Immature natural killer cell (primary cell): ENCODE data around the gene HAO1. TPM values are rescaled to one million over a fixed set of nuclear protein-coding genes. Genes with fewer than 3 reads are reported as not detected.

Source experiments
- DNase-seq, 3 donors: peaks; one replicate each; pipeline ENCODE4 v3.0.0; 2022; ENCODE audit warnings: mixed read lengths in 1 of 3
- H3K27ac Mint-ChIP-seq, 6 donors: one replicate each; pipeline ENCODE4 v1.8.0; 2020; ENCODE audit warnings: mixed read lengths in 6 of 6, mild to moderate bottlenecking in 5 of 6, inconsistent platforms in 4 of 6, moderate library complexity in 3 of 6
- H3K27me3 Mint-ChIP-seq, 3 donors: one replicate each; pipeline ENCODE4 v1.8.0; 2020 to 2021; ENCODE audit warnings: low read depth in 3 of 3, mild to moderate bottlenecking in 3 of 3, mixed read lengths in 3 of 3, moderate library complexity in 3 of 3, inconsistent platforms in 1 of 3
- H3K36me3 Mint-ChIP-seq, 3 donors: one replicate each; pipeline ENCODE4 v1.8.0; 2020; ENCODE audit warnings: mixed read lengths in 3 of 3, inconsistent platforms in 2 of 3, mild to moderate bottlenecking in 2 of 3
- H3K4me1 Mint-ChIP-seq, 2 donors: one replicate each; pipeline ENCODE4 v1.8.0; 2020; ENCODE audit warnings: inconsistent platforms in 2 of 2, mild to moderate bottlenecking in 2 of 2, mixed read lengths in 2 of 2, moderate library complexity in 1 of 2
- H3K4me3 Mint-ChIP-seq, 5 donors: one replicate each; pipeline ENCODE4 v1.8.0; 2020; ENCODE audit warnings: mild to moderate bottlenecking in 5 of 5, mixed read lengths in 5 of 5, inconsistent platforms in 3 of 5, moderate library complexity in 3 of 5
- H3K9me3 Mint-ChIP-seq, 6 donors: one replicate each; pipeline ENCODE4 v1.8.0; 2020; ENCODE audit warnings: mild to moderate bottlenecking in 6 of 6, mixed read lengths in 6 of 6, inconsistent platforms in 4 of 6, moderate library complexity in 3 of 6
- polyA plus RNA-seq, 3 donors: library from polyadenylated mRNA; unstranded; fragments of 300-500 nt; fragmentation: Illumina TruSeq; gene quantifications; one replicate each; pipeline ENCODE4 v1.2.3, GENCODE V29; 2021

The HAO1 gene
- not detected for polyA plus RNA-seq

GRCh38 chr20:7940341-7940740 is at the start of gene HAO1:
Gene HAO1, minus strand, starts transcription at chr20:7940458. Its CDS starts 36 bp downstream, at chr20:7940422.
- Mint-ChIP-seq H3K4me1 (no peaks in the 10 kb centered on the region), H3K36me3 (no peaks in the 10 kb centered on the region), H3K9me3 (no peaks in the 10 kb centered on the region), H3K27me3 (peaks cover 1 to 10% (median 4%) of the 10 kb centered on the region in 3 donors), H3K27ac (no peak within 1 kb of the TSS), H3K4me3 (no peak within 1 kb of the TSS)
- no peak for DNase-seq

GRCh38 chr20:7989379-7989778 is 49.1 kb upstream of the HAO1 start:
- H3K4me1 Mint-ChIP-seq, result no peaks in the 10 kb centered on the region

GRCh38 chr20:7985916-7986315 is 45.7 kb upstream of the HAO1 start:
- peaks cover 0 to 2% (median 0%) of the 10 kb centered on the region in 3 donors for H3K27me3 Mint-ChIP-seq
- H3K4me3 Mint-ChIP-seq, result no peak overlapping the region
- no peak for DNase-seq
- H3K36me3 Mint-ChIP-seq, result peaks cover 12 to 55% (median 26%) of the 10 kb centered on the region in 3 donors
- H3K27ac Mint-ChIP-seq, result no peak overlapping the region
- H3K4me1 Mint-ChIP-seq, result peaks cover 1 to 5% of the 10 kb centered on the region in 2 donors
- no peaks in the 10 kb centered on the region for H3K9me3 Mint-ChIP-seq

More at GRCh38 chr20:7989379-7989778, 49.1 kb upstream of the HAO1 start:
- DNase-seq, result no peak
- no peak overlapping the region for H3K4me3 Mint-ChIP-seq
- H3K27ac Mint-ChIP-seq, result peak overlapping the region in 1 of 6 donors; percentile 31
- peaks cover 26 to 50% (median 32%) of the 10 kb centered on the region in 3 donors for H3K36me3 Mint-ChIP-seq
- peaks cover 0 to 2% (median 0%) of the 10 kb centered on the region in 3 donors for H3K27me3 Mint-ChIP-seq
- peaks cover 0 to 8% (median 3%) of the 10 kb centered on the region in 6 donors for H3K9me3 Mint-ChIP-seq

DNA sequence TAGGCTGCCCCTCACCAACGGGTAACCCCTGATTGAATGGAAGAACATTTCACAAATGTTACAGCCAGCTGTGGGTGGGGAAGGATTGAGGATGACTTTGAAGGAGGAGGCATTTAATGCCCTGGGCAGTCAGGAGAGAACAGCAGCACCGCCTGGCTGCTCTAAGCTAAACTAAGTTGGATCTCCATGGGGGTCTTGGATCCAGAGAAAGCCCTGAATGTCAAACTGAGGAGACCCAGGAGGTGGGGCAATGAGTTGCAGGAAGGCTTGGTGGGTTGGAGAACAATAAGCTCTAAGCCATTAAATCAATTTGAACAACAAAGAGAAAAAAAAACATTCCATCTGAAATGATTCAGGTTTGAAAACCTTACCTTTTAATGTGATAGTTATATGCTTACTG is 43.9 kb upstream of the HAO1 start:
- Mint-ChIP-seq H3K9me3 (no peaks in the 10 kb centered on the region), H3K27ac (peak overlapping the region in 2 of 6 donors; percentile 37 to 57), H3K36me3 (peaks cover 8 to 56% (median 25%) of the 10 kb centered on the region in 3 donors), H3K4me3 (no peak overlapping the region), H3K27me3 (peaks cover 0 to 2% (median 0%) of the 10 kb centered on the region in 3 donors), H3K4me1 (peaks cover 9 to 15% of the 10 kb centered on the region in 2 donors)
- DNase-seq, result no peak

DNA sequence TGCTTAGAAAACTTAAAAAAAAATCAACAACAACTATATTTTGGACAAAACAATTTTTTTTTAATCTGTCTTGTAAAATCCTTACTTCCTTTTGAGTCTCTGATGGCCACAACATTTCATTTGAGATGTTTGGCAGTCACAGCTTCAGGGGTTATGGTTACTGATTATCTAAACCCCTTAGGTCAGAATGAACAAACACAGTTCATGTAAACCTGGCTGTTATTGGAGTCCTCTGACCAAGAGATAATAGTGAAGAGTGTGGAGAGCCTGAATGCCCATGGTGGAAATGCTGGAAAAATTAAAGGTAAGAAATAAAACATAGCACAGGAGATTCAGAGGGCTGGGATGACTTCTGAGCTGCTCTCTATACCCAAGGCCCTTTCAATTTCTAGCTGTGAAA is 41.1 kb upstream of the HAO1 start:
- no peak for DNase-seq
- peaks cover 9 to 15% of the 10 kb centered on the region in 2 donors for H3K4me1 Mint-ChIP-seq
- H3K4me3 Mint-ChIP-seq, result no peak overlapping the region
- H3K9me3 Mint-ChIP-seq, result no peaks in the 10 kb centered on the region
- peaks cover 6 to 56% (median 21%) of the 10 kb centered on the region in 3 donors for H3K36me3 Mint-ChIP-seq
- peaks cover 0 to 2% (median 0%) of the 10 kb centered on the region in 3 donors for H3K27me3 Mint-ChIP-seq
- H3K27ac Mint-ChIP-seq, result peak overlapping the region in 3 of 6 donors; percentile 6 to 44 (median 32)

DNA sequence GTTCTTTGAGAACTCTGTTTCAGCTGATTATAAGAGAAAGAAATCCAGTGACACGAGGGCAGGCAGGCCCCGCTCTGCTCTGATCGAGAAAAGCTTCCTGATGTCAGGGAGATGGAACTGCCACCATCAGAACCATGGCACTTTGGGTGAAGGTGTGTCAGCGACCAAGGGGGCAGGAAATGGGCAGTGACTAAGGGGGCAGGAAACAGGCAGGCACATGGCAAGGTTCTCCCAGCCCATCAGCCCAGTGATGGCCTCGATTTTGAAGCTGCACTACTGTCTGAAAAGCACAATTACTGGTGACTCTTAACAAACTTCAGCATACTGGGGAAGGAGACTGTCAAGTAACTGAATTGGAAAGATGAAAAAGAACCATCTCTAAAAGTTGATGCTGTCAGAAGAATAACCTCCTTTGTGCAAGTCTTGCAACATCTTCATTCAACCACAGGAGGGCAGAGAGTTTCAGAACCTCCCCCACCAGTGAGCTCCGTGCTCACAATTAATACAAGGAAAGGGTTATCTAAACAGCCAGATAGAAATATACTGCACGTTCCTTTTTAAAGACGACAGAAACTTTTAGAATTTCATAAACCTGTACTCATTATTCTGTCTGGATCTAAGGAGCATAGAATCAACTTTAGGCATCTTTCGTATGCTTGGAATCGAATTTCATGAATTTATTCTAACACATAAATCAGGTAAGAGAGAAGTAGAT is 40.2 kb upstream of the HAO1 start:
- peaks cover 0 to 2% (median 0%) of the 10 kb centered on the region in 3 donors for H3K27me3 Mint-ChIP-seq
- H3K36me3 Mint-ChIP-seq, result peaks cover 6 to 52% (median 21%) of the 10 kb centered on the region in 3 donors
- peak in 2 of 3 donors; percentile 9 to 13 for DNase-seq
- H3K9me3 Mint-ChIP-seq, result no peaks in the 10 kb centered on the region
- peak overlapping the region; percentile 5 to 76 (median 46) for H3K27ac Mint-ChIP-seq
- H3K4me1 Mint-ChIP-seq, result peaks cover 9 to 15% of the 10 kb centered on the region in 2 donors
- H3K4me3 Mint-ChIP-seq, result no peak overlapping the region

DNA sequence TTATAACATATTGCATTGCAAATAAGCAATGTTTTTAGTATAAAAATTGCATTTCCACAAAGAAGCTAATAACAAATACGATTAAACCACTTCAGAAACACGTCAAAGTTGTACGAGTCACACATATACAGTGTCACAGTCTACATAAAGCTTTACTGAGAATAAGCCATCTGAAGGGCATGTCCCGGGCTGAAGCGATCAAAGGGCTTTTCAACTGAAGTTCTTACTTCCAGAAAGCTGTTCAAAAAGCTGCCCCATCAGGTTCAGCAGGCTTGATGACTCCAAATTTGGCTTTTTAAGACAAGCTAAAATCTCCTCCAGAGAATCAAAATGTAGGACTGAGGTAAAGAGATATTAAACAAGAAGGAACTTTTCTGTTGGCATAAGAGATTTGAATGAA is 37.5 kb upstream of the HAO1 start:
- Mint-ChIP-seq H3K27ac (no peak overlapping the region), H3K9me3 (no peaks in the 10 kb centered on the region), H3K36me3 (peaks cover 6 to 38% (median 20%) of the 10 kb centered on the region in 3 donors), H3K4me3 (no peak overlapping the region), H3K27me3 (peaks cover 0 to 2% (median 1%) of the 10 kb centered on the region in 3 donors), H3K4me1 (peaks cover 9 to 15% of the 10 kb centered on the region in 2 donors)
- no peak for DNase-seq

- H3K4me3 Mint-ChIP-seq, result no peak overlapping the region
- no peak for DNase-seq
- peaks cover 0 to 22% (median 7%) of the 10 kb centered on the region in 3 donors for H3K36me3 Mint-ChIP-seq
- peaks cover 9 to 10% of the 10 kb centered on the region in 2 donors for H3K4me1 Mint-ChIP-seq
- peaks cover 0 to 3% (median 0%) of the 10 kb centered on the region in 3 donors for H3K27me3 Mint-ChIP-seq
- H3K27ac Mint-ChIP-seq, result peak overlapping the region in 1 of 6 donors; percentile 15
- no peaks in the 10 kb centered on the region for H3K9me3 Mint-ChIP-seq
These were observed 35.7 kb upstream of the HAO1 start for GRCh38 chr20:7975851-7976414.

GRCh38 chr20:7974785-7975435 is 34.7 kb upstream of the HAO1 start:
- Mint-ChIP-seq H3K27ac (peak overlapping the region in 1 of 6 donors; percentile 31), H3K27me3 (peaks cover 0 to 3% (median 2%) of the 10 kb centered on the region in 3 donors), H3K36me3 (peaks cover 0 to 12% (median 0%) of the 10 kb centered on the region in 3 donors), H3K4me1 (no peaks in the 10 kb centered on the region), H3K9me3 (no peaks in the 10 kb centered on the region), H3K4me3 (no peak overlapping the region)
- DNase-seq, result no peak

- Mint-ChIP-seq H3K4me1 (no peaks in the 10 kb centered on the region), H3K9me3 (no peaks in the 10 kb centered on the region), H3K36me3 (peaks cover 0 to under 1% (median 0%) of the 10 kb centered on the region in 3 donors), H3K27me3 (peaks cover 2 to 4% (median 3%) of the 10 kb centered on the region in 3 donors), H3K4me3 (no peak overlapping the region), H3K27ac (no peak overlapping the region)
- no peak for DNase-seq
These were observed 31.4 kb upstream of the HAO1 start for GRCh38 chr20:7971536-7972280.

- Mint-ChIP-seq H3K4me3 (no peak overlapping the region), H3K4me1 (no peaks in the 10 kb centered on the region), H3K27ac (peak overlapping the region in 1 of 6 donors; percentile 28), H3K27me3 (peaks cover 2 to 4% (median 4%) of the 10 kb centered on the region in 3 donors), H3K9me3 (no peaks in the 10 kb centered on the region), H3K36me3 (no peaks in the 10 kb centered on the region)
- no peak for DNase-seq
These were observed 27.1 kb upstream of the HAO1 start for GRCh38 chr20:7967199-7967844.

- H3K27me3 Mint-ChIP-seq, result peaks cover 2 to 4% (median 2%) of the 10 kb centered on the region in 3 donors
- no peak for DNase-seq
- no peak overlapping the region for H3K27ac Mint-ChIP-seq
- no peaks in the 10 kb centered on the region for H3K9me3 Mint-ChIP-seq
- no peak overlapping the region for H3K4me3 Mint-ChIP-seq
- no peaks in the 10 kb centered on the region for H3K36me3 Mint-ChIP-seq
- H3K4me1 Mint-ChIP-seq, result no peaks in the 10 kb centered on the region
These were observed 25.9 kb upstream of the HAO1 start for GRCh38 chr20:7966176-7966575.

DNA sequence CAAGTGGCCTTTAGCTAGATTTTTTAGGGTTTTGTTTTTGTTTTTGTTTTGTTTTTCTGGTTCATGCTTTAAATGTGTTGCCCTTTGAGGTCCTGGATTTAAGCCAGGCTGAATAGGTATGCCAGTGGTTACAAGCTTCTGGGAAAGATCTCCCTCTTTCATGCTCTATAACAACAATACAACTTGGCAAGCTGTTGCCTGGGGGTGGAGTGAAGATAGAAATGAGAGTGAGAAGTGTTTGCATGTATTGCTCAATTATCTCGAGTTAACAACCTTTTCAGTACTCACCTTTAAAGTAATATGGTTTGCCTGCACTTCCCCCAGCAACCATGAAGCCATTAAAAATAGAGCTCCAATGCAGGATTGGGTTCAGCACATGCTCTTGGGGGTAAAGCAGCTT is 19.2 kb upstream of the HAO1 start:
- peaks cover 0 to 10% (median 5%) of the 10 kb centered on the region in 6 donors for H3K9me3 Mint-ChIP-seq
- no peaks in the 10 kb centered on the region for H3K4me1 Mint-ChIP-seq
- H3K27ac Mint-ChIP-seq, result no peak overlapping the region
- H3K4me3 Mint-ChIP-seq, result no peak overlapping the region
- H3K36me3 Mint-ChIP-seq, result peaks cover 0 to 8% (median 6%) of the 10 kb centered on the region in 3 donors
- DNase-seq, result no peak
- H3K27me3 Mint-ChIP-seq, result peaks cover 2 to 8% (median 6%) of the 10 kb centered on the region in 3 donors
